Activated naive CD4-positive, alpha-beta T cell treated with anti-CD3 and anti-CD28 coated beads, Interleukin-2, amount 50 U/mL, for 24 hours (primary cell): ENCODE data around the gene SLC38A8.
A peak's percentile ranks its signal among the peaks of the same experiment; 100 is the strongest.

ENCODE experiments used
- H3K27ac Mint-ChIP-seq: one replicate; pipeline ENCODE4 v1.8.0; 2021; ENCODE audit warnings: mild to moderate bottlenecking, mixed read lengths
- H3K27me3 Mint-ChIP-seq: one replicate; pipeline ENCODE4 v1.8.0; 2021; ENCODE audit warnings: mixed read lengths
- H3K36me3 Mint-ChIP-seq: one replicate; pipeline ENCODE4 v1.8.0; 2021; ENCODE audit warnings: mixed read lengths
- H3K4me1 Mint-ChIP-seq: one replicate; pipeline ENCODE4 v1.8.0; 2021; ENCODE audit warnings: mixed read lengths
- H3K4me3 Mint-ChIP-seq: one replicate; pipeline ENCODE4 v1.8.0; 2021; ENCODE audit warnings: mild to moderate bottlenecking, mixed read lengths
- H3K9me3 Mint-ChIP-seq: one replicate; pipeline ENCODE4 v1.8.0; 2021; ENCODE audit warnings: mixed read lengths

SLC38A8 gene

DNA sequence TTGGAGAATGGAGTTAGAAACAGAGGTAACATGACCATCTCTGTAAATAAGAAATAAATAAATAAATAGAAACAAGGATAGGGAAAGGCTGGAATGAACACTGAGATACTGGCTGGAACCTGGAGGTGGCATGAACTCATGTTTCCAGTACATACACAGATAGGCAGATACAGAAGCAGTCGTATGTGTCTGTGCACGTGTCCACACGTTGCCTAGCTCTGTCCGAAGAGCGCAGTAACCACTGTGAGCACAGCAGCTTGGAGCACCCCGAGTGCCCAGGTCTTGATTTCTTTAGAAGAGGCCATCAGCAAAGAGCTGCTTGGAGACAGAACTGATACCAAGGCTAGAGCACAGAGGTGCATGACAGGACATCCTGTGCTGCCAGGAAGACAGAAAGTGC lies 37.1 kb upstream of the SLC38A8 start:
- Mint-ChIP-seq H3K36me3 (peaks cover 13% of the 10 kb centered on the region), H3K9me3 (no peaks in the 10 kb centered on the region), H3K27ac (no peak overlapping the region)

DNA sequence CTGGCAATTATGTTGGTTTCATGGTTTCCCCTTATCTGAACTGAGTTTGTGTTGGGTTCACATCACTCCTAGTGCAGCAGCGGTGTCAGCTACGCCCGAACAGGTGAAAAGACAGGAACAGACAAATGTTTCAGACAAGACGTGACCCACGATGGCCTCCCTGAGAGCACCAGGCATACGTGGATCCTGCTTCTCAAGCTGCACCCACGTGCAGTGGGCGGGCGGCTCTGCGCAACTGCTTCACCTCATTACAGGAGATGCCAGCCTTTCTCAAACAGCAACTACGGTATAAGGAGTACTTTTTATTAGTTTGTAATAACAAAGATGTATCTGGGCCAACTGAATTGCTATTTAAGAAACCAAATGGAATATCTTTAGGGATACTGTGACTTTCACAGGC lies 32.8 kb upstream of the SLC38A8 start:
- H3K36me3 Mint-ChIP-seq = peaks cover 16% of the 10 kb centered on the region

More for the DNA sequence above, 37.1 kb upstream of the SLC38A8 start:
- H3K27me3 Mint-ChIP-seq = no peaks in the 10 kb centered on the region
- no peak overlapping the region for H3K4me3 Mint-ChIP-seq
- H3K4me1 Mint-ChIP-seq = peaks cover 35% of the 10 kb centered on the region

DNA sequence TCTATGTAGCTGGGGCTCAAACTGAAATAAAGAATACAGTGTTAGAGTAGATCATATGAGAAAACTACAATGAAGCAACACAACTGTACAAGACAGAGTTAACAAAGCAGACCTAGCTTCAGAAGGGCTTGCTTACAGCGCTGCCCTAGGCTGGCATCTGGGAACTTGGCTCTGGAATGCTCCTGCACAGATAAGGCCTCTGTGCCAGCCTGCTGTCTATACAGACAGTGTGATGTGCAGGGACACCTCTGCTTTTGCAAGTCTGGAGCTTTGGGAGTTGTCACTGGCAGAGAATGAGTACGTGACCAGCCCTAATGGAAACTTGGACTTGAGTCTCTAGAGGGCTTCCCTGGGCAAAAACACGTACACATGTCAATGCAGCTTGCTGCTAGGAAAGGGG lies 32.1 kb upstream of the SLC38A8 start:
- Mint-ChIP-seq H3K27ac (no peak overlapping the region), H3K4me1 (peaks cover 22% of the 10 kb centered on the region), H3K27me3 (no peaks in the 10 kb centered on the region), H3K4me3 (no peak overlapping the region), H3K36me3 (peaks cover 15% of the 10 kb centered on the region), H3K9me3 (no peaks in the 10 kb centered on the region)

More for the DNA sequence above, 32.8 kb upstream of the SLC38A8 start:
- no peak overlapping the region for H3K4me3 Mint-ChIP-seq
- no peaks in the 10 kb centered on the region for H3K27me3 Mint-ChIP-seq
- no peaks in the 10 kb centered on the region for H3K9me3 Mint-ChIP-seq
- peaks cover 27% of the 10 kb centered on the region for H3K4me1 Mint-ChIP-seq
- no peak overlapping the region for H3K27ac Mint-ChIP-seq

DNA sequence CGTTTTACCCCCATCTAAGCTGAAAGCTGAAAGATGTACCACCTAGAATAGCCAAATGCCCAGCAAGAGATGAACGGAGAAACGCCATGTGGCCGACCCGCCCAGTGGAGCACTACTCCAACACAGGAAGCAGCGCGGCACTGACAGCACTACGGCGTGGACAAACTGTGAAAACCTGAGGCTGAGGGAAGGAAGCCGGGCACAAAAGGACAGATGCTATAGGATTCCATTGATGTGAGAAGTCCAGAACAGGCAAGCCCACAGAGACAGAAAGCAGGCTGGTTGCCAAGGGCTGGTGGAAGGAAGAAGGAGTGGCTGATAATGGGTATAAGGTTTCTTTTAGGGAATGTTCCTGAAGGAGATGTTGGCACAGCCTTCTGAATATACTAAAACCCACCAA lies 29.4 kb upstream of the SLC38A8 start:
- H3K27me3 Mint-ChIP-seq = no peaks in the 10 kb centered on the region
- H3K4me3 Mint-ChIP-seq = no peak overlapping the region
- peaks cover 7% of the 10 kb centered on the region for H3K4me1 Mint-ChIP-seq
- H3K27ac Mint-ChIP-seq = no peak overlapping the region
- no peaks in the 10 kb centered on the region for H3K9me3 Mint-ChIP-seq
- H3K36me3 Mint-ChIP-seq = peaks cover 23% of the 10 kb centered on the region

GRCh38 chr16:84071121-84071520 lies 28.5 kb upstream of the SLC38A8 start:
- no peaks in the 10 kb centered on the region for H3K9me3 Mint-ChIP-seq
- peaks cover 21% of the 10 kb centered on the region for H3K36me3 Mint-ChIP-seq
- no peak overlapping the region for H3K4me3 Mint-ChIP-seq
- no peaks in the 10 kb centered on the region for H3K27me3 Mint-ChIP-seq
- H3K27ac Mint-ChIP-seq = peak overlapping the region; percentile 41
- H3K4me1 Mint-ChIP-seq = peaks cover under 1% of the 10 kb centered on the region

DNA sequence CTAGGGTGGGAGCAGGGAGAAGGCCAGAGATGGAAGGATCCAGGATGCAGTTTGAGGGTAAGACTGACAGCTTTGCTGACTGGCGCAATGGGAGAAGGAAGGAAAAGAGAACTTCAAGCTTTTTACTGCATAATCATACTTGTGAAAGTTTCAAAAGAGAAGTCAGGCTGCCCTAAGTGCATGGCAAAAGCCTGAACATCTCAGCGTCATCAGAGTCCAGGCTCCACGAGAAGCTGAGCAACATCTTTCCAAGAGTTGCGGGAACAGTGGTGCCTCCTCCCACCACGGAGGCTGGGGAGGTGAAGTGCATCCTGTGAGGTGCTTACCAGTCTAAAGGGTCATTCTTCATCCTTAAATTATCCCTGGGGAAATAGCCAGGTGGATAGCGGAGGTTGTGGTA lies 26.9 kb upstream of the SLC38A8 start:
- H3K4me3 Mint-ChIP-seq = no peak overlapping the region
- H3K36me3 Mint-ChIP-seq = peaks cover 19% of the 10 kb centered on the region
- H3K4me1 Mint-ChIP-seq = no peaks in the 10 kb centered on the region
- peak overlapping the region; percentile 57 for H3K27ac Mint-ChIP-seq
- no peaks in the 10 kb centered on the region for H3K9me3 Mint-ChIP-seq
- no peaks in the 10 kb centered on the region for H3K27me3 Mint-ChIP-seq

GRCh38 chr16:84068783-84069462 lies 26.3 kb upstream of the SLC38A8 start:
- H3K4me3 Mint-ChIP-seq = no peak overlapping the region
- peaks cover 19% of the 10 kb centered on the region for H3K36me3 Mint-ChIP-seq
- H3K4me1 Mint-ChIP-seq = no peaks in the 10 kb centered on the region
- H3K27me3 Mint-ChIP-seq = no peaks in the 10 kb centered on the region
- H3K27ac Mint-ChIP-seq = peak overlapping the region; percentile 57
- H3K9me3 Mint-ChIP-seq = no peaks in the 10 kb centered on the region

DNA sequence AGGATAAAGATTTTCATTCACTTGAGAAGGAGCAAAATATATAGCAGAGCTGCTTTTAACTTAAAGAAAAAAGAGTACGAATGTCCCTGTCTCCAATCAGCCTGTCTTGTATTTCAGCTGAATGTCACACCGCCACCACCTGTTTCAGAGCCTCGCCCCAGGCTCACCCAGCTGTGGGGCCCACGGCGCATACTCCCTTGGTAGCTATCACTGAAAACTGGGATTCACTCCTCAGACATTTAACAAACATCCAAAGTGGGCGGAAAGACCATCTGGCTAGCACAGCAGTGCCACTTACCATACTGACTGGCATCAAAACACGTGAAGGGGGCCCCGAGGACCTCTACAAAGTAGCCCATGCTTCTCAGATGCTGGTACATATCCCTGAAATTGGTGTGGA lies 25.4 kb upstream of the SLC38A8 start:
- Mint-ChIP-seq H3K27me3 (no peaks in the 10 kb centered on the region), H3K9me3 (no peaks in the 10 kb centered on the region), H3K36me3 (peaks cover 22% of the 10 kb centered on the region), H3K27ac (no peak overlapping the region), H3K4me1 (no peaks in the 10 kb centered on the region), H3K4me3 (no peak overlapping the region)

DNA sequence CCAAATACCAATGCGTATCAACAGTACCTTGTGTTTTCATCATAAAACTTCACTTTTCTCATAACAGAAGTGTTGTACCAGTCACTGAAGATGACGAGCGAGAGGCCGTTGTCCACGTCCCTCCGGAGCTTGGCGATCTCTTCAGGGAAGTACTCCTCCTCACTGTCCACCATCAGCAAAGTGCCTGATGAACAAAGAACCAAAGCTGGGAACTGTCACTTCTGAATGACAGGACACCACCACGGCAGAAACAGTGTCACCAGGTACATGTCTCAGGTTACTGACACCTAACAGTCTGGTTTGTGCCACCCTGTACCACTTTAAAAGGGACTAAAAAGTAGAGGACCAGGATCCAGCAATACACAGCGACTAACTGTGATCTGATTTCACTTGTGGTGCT lies 25.0 kb upstream of the SLC38A8 start:
- H3K27ac Mint-ChIP-seq = no peak overlapping the region
- no peak overlapping the region for H3K4me3 Mint-ChIP-seq
- H3K4me1 Mint-ChIP-seq = no peaks in the 10 kb centered on the region
- H3K9me3 Mint-ChIP-seq = no peaks in the 10 kb centered on the region
- H3K27me3 Mint-ChIP-seq = no peaks in the 10 kb centered on the region
- peaks cover 24% of the 10 kb centered on the region for H3K36me3 Mint-ChIP-seq

- Mint-ChIP-seq H3K4me3 (no peak overlapping the region), H3K4me1 (no peaks in the 10 kb centered on the region), H3K27me3 (no peaks in the 10 kb centered on the region), H3K27ac (peak overlapping the region; percentile 41), H3K9me3 (no peaks in the 10 kb centered on the region), H3K36me3 (peaks cover 13% of the 10 kb centered on the region)
These were observed 23.0 kb upstream of the SLC38A8 start for GRCh38 chr16:84065536-84066132.

- Mint-ChIP-seq H3K27me3 (no peaks in the 10 kb centered on the region), H3K27ac (no peak overlapping the region), H3K4me1 (no peaks in the 10 kb centered on the region), H3K4me3 (no peak overlapping the region), H3K9me3 (no peaks in the 10 kb centered on the region), H3K36me3 (peaks cover 9% of the 10 kb centered on the region)
These were observed 21.4 kb upstream of the SLC38A8 start for GRCh38 chr16:84063980-84064379.

GRCh38 chr16:84062734-84063640 lies 20.4 kb upstream of the SLC38A8 start:
- peak overlapping the region; percentile 51 for H3K27ac Mint-ChIP-seq
- no peaks in the 10 kb centered on the region for H3K9me3 Mint-ChIP-seq
- H3K4me3 Mint-ChIP-seq = no peak overlapping the region
- no peaks in the 10 kb centered on the region for H3K27me3 Mint-ChIP-seq
- peaks cover 5% of the 10 kb centered on the region for H3K36me3 Mint-ChIP-seq
- no peaks in the 10 kb centered on the region for H3K4me1 Mint-ChIP-seq

GRCh38 chr16:84061236-84061819 lies 18.7 kb upstream of the SLC38A8 start:
- no peak overlapping the region for H3K27ac Mint-ChIP-seq
- no peaks in the 10 kb centered on the region for H3K9me3 Mint-ChIP-seq
- H3K4me1 Mint-ChIP-seq = no peaks in the 10 kb centered on the region
- H3K27me3 Mint-ChIP-seq = no peaks in the 10 kb centered on the region
- H3K4me3 Mint-ChIP-seq = no peak overlapping the region
- H3K36me3 Mint-ChIP-seq = peaks cover 9% of the 10 kb centered on the region

GRCh38 chr16:84059946-84060901 lies 17.6 kb upstream of the SLC38A8 start:
- no peaks in the 10 kb centered on the region for H3K4me1 Mint-ChIP-seq
- no peaks in the 10 kb centered on the region for H3K9me3 Mint-ChIP-seq
- peak overlapping the region; percentile 10 for H3K27ac Mint-ChIP-seq
- no peak overlapping the region for H3K4me3 Mint-ChIP-seq
- H3K27me3 Mint-ChIP-seq = no peaks in the 10 kb centered on the region
- H3K36me3 Mint-ChIP-seq = peaks cover 9% of the 10 kb centered on the region

GRCh38 chr16:84059111-84059510 lies 16.5 kb upstream of the SLC38A8 start:
- no peak overlapping the region for H3K27ac Mint-ChIP-seq
- H3K9me3 Mint-ChIP-seq = no peaks in the 10 kb centered on the region
- no peaks in the 10 kb centered on the region for H3K27me3 Mint-ChIP-seq
- no peaks in the 10 kb centered on the region for H3K4me1 Mint-ChIP-seq
- peaks cover 9% of the 10 kb centered on the region for H3K36me3 Mint-ChIP-seq
- H3K4me3 Mint-ChIP-seq = no peak overlapping the region
